ENCODE data around the gene SCARF2. TPM values are rescaled to one million over a fixed set of nuclear protein-coding genes. Genes with fewer than 3 reads are reported as not detected.

SCARF2 gene
- total RNA-seq, 6 experiments from 2014 or later = 65.1 to 92.3 (median 68.9) TPM

DNA sequence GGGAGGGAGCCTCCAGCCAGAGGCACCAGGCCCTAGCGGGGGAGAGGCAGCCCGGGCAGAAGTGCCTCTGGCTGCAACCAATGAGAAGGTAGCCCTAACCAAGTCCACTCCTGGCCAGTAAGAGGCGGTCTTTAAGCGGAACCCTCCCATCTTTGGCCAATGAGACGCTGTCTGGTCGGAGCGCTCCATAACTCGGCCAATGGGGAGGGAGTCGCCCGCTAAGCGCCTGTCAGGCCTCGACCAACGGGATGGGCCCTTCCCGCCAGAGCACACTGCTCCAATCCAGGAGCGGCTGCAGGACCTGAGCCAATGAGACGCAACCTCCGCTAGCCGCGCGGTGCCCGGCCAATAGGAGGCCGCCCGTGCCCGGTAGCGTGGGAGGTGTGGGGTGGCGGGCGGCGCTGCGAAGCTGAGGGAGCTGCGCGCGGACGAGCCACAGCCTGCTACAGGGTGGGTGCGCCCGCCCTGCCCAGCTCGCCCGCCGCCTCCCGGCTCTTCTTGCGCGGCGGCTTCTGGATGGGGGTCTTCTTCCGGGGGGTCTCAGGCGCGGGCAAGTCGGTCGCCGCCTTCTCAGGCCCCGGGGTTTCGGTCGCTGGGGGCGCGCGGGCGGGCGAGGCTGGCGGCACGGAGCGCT is 12.6 kb downstream of the SCARF2 start:
- no peak overlapping the region for H3K4me3 Mint-ChIP-seq
- no peak for DNase-seq
- no peak overlapping the region for H3K27ac Mint-ChIP-seq
- H3K4me1 Mint-ChIP-seq (ENCODE audit: low read depth) = peaks cover 8% of the 10 kb centered on the region; the same call in 1 of the 2 replicates
- TF ChIP-seq, protein P1, sequence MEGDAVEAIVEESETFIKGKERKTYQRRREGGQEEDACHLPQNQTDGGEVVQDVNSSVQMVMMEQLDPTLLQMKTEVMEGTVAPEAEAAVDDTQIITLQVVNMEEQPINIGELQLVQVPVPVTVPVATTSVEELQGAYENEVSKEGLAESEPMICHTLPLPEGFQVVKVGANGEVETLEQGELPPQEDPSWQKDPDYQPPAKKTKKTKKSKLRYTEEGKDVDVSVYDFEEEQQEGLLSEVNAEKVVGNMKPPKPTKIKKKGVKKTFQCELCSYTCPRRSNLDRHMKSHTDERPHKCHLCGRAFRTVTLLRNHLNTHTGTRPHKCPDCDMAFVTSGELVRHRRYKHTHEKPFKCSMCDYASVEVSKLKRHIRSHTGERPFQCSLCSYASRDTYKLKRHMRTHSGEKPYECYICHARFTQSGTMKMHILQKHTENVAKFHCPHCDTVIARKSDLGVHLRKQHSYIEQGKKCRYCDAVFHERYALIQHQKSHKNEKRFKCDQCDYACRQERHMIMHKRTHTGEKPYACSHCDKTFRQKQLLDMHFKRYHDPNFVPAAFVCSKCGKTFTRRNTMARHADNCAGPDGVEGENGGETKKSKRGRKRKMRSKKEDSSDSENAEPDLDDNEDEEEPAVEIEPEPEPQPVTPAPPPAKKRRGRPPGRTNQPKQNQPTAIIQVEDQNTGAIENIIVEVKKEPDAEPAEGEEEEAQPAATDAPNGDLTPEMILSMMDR (IDR thresholded peaks at IDR 0.05) = no peak
- no peaks in the 10 kb centered on the region for H3K9me3 Mint-ChIP-seq
- peaks cover 3% of the 10 kb centered on the region; the same call in 1 of the 2 replicates for H3K27me3 Mint-ChIP-seq (ENCODE audit: insufficient read depth)
- peaks cover 8% of the 10 kb centered on the region; the same call in 1 of the 2 replicates for H3K36me3 Mint-ChIP-seq (ENCODE audit: low read depth)

DNA sequence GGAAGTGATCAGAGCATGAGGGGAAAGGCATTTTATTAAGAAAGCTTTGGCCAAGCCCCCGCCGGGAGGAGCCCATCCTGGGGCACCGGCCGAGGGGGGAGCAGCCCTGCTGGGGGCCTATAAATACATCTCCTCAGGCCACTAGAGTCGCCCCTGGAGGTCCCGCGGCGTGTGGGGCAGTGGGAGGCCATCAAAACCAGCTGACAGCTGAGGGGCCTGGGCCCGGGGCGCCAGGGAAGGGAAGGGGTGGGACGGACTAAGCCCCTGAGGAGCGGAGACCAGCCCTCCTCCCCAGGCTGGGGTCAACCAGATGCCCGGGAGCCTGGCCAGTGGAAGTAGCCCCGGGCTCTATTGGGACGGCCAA is 13.1 kb downstream of the SCARF2 start:
- Mint-ChIP-seq H3K9me3 (no peaks in the 10 kb centered on the region), H3K27ac (no peak overlapping the region), H3K4me3 (no peak overlapping the region), H3K4me1 (ENCODE audit: low read depth) (peaks cover 8% of the 10 kb centered on the region; the same call in 1 of the 2 replicates), H3K36me3 (ENCODE audit: low read depth) (peaks cover 8% of the 10 kb centered on the region; the same call in 1 of the 2 replicates), H3K27me3 (ENCODE audit: insufficient read depth) (peaks cover 3% of the 10 kb centered on the region; the same call in 1 of the 2 replicates)
- TF ChIP-seq, protein P1 (IDR thresholded peaks at IDR 0.05) = no peak
- no peak for DNase-seq

DNA sequence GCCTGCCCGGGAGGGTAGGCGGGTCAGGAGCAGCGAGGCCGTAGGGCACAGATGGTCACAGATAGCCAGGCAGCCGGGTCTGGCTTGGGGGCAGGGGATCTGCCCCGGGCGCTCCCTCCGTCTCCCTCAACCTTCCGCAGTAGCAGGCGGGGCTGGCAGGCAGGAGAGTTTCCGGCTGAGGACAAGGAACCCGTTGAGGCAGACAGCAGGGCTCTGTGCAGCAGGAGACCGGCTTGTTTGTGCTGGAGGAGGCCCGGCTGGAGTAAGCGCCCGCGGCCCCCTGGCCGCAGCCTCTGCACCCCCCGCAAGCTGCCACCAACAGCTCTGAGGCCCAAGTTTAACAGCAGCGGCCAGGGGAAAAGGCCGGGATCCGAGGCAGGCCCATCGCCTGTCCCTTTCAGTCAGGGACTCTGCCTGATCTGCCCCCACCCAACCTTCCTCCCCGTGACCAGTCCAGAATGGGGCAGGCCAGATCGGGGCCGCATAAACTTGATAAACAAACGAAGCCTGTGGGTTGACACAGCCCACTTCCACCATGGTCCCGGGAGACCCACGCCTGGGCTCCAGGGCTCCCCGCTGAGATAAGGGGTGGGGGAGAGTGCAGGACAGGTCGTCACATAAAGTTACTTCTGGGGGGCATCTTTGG is 13.6 kb downstream of the SCARF2 start:
- H3K9me3 Mint-ChIP-seq = no peaks in the 10 kb centered on the region
- TF ChIP-seq, protein P1 (IDR thresholded peaks at IDR 0.05) = no peak
- H3K36me3 Mint-ChIP-seq (ENCODE audit: low read depth) = peaks cover 8% of the 10 kb centered on the region; the same call in 1 of the 2 replicates
- DNase-seq = no peak
- no peak overlapping the region for H3K4me3 Mint-ChIP-seq
- no peak overlapping the region for H3K27ac Mint-ChIP-seq
- peaks cover 8% of the 10 kb centered on the region; the same call in 1 of the 2 replicates for H3K4me1 Mint-ChIP-seq (ENCODE audit: low read depth)
- peaks cover 3% of the 10 kb centered on the region; the same call in 1 of the 2 replicates for H3K27me3 Mint-ChIP-seq (ENCODE audit: insufficient read depth)

DNA sequence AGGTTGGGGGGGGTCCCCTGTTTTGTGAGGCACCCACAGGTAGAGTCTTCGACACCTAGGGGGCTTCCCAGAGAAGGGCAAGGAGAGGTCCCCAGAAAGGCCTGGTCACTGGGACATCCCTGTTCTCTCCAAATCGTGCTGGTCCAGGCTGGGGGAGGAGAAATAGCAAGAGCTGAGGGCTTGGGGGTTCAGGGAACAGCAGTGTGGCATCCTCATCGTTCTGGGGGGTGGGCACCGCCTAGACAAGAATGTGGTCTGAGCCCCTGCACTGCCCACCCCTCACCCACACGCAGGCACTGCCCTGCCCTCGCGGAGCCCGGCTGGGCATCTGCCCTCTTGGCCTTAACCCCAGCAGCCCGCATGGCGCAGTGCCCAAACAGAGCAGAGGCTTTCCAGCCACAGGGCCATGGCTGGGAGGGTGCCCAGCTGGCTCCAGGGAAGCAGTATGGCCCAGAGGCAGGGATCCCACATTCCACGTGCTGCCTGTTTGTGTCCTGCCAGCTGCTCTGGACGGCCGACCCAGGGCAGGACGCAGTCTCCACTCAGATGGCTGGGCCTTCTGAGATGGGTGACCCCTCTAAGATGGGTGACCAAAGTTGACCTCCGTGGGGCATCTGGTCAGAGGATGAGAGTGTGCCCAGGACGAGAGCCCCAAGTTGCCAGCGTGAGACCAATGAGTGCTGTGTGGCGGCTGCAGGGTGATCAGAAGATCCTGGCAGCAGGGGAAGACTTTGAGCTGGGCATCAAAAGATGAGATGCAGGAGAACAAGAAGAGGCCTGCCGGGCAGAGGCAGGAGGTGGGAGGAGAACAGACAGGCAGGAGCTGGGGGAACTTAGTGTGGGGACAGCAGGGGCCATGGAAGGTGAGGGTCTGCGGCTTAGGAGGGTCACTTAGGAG is 14.4 kb downstream of the SCARF2 start:
- DNase-seq = no peak
- no peaks in the 10 kb centered on the region for H3K9me3 Mint-ChIP-seq
- H3K4me3 Mint-ChIP-seq = no peak overlapping the region
- peaks cover 8% of the 10 kb centered on the region; the same call in 1 of the 2 replicates for H3K36me3 Mint-ChIP-seq (ENCODE audit: low read depth)
- peaks cover 8% of the 10 kb centered on the region; the same call in 1 of the 2 replicates for H3K4me1 Mint-ChIP-seq (ENCODE audit: low read depth)
- TF ChIP-seq, protein P1 (IDR thresholded peaks at IDR 0.05) = no peak
- peak overlapping the region; percentile 60 for H3K27ac Mint-ChIP-seq
- H3K27me3 Mint-ChIP-seq (ENCODE audit: insufficient read depth) = peaks cover 3% of the 10 kb centered on the region

DNA sequence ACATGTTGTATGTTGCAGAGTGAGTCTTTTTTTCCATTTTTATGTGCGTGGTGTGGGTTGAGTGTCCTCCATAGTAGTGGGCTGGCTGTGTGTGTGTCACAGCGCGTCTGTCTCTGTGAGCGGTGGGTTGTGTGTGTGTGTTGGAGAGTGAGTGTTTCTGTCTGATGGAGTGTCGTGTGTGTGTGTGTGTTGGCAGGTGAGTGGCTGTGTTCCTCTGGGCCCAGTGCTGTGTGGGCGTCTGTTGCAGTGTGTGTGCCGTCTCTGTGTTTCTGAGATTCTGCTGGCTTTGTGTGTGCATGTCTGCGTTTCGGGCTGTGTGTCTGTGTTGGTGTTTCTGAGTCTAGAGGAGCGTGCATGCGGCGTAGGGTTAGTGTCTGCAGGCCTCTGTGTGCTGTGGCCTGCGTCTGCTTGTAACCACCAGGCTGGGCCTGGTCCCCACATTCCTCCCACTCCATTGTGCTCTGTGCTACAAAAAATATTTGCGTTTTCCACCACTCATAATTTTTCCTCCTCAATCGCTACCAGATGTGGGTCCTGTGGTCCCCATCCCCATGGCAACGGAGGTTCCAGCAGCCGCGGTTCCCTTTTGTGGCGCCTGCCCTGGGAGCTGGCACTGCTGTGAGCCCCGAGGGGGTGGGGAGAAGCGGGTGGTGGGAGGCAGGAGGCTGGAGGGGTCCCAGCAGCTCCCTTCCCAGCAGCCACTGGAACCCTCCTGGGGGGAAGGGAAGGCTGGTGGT is 15.2 kb downstream of the SCARF2 start:
- Mint-ChIP-seq H3K36me3 (ENCODE audit: low read depth) (peaks cover 6% of the 10 kb centered on the region; the same call in 1 of the 2 replicates), H3K4me3 (no peak overlapping the region), H3K9me3 (no peaks in the 10 kb centered on the region), H3K27me3 (ENCODE audit: insufficient read depth) (peaks cover 3% of the 10 kb centered on the region), H3K4me1 (ENCODE audit: low read depth) (peaks cover 8% of the 10 kb centered on the region; the same call in 1 of the 2 replicates), H3K27ac (no peak overlapping the region)
- TF ChIP-seq, protein P1 (IDR thresholded peaks at IDR 0.05) = no peak
- DNase-seq = peak; percentile 63
